ENCODE measurements around the gene KIRREL3. TPM values are rescaled to one million over a fixed set of nuclear protein-coding genes. Genes with fewer than 3 reads are reported as not detected.

KIRREL3 gene
- total RNA-seq, 1 donor from 2014 or later, result 0.38 TPM

- Mint-ChIP-seq H3K27ac (ENCODE audit: unreplicated experiment) (no peak overlapping the region), H3K4me1 (ENCODE audit: unreplicated experiment) (peaks cover 14% of the 10 kb centered on the region), H3K4me3 (ENCODE audit: unreplicated experiment) (peak overlapping the region; percentile 72), H3K27me3 (ENCODE audit: unreplicated experiment) (peaks cover 10% of the 10 kb centered on the region), H3K36me3 (ENCODE audit: low read depth, unreplicated experiment) (peaks cover 13% of the 10 kb centered on the region), H3K9me3 (ENCODE audit: unreplicated experiment) (no peaks in the 10 kb centered on the region)
- DNase-seq (ENCODE audit: low spot score), result no peak
- no peak for TF ChIP-seq CTCF (IDR thresholded peaks at IDR 0.05; ENCODE audit: unreplicated experiment)
These were observed 584.7 kb downstream of the KIRREL3 start for GRCh38 chr11:126415669-126416420.

GRCh38 chr11:126415128-126415527 lies 585.4 kb downstream of the KIRREL3 start:
- H3K9me3 Mint-ChIP-seq (ENCODE audit: unreplicated experiment), result no peaks in the 10 kb centered on the region
- peaks cover 15% of the 10 kb centered on the region for H3K36me3 Mint-ChIP-seq (ENCODE audit: low read depth, unreplicated experiment)
- H3K4me3 Mint-ChIP-seq (ENCODE audit: unreplicated experiment), result no peak overlapping the region
- peaks cover 14% of the 10 kb centered on the region for H3K4me1 Mint-ChIP-seq (ENCODE audit: unreplicated experiment)
- no peak overlapping the region for H3K27ac Mint-ChIP-seq (ENCODE audit: unreplicated experiment)
- DNase-seq (ENCODE audit: low spot score), result no peak
- TF ChIP-seq CTCF (IDR thresholded peaks at IDR 0.05; ENCODE audit: unreplicated experiment), result no peak
- H3K27me3 Mint-ChIP-seq (ENCODE audit: unreplicated experiment), result peaks cover 12% of the 10 kb centered on the region

- no peak for DNase-seq (ENCODE audit: low spot score)
- Mint-ChIP-seq H3K4me3 (ENCODE audit: unreplicated experiment) (no peak overlapping the region), H3K36me3 (ENCODE audit: low read depth, unreplicated experiment) (peaks cover 16% of the 10 kb centered on the region), H3K4me1 (ENCODE audit: unreplicated experiment) (peaks cover 10% of the 10 kb centered on the region), H3K27me3 (ENCODE audit: unreplicated experiment) (peaks cover 12% of the 10 kb centered on the region), H3K27ac (ENCODE audit: unreplicated experiment) (no peak overlapping the region), H3K9me3 (ENCODE audit: unreplicated experiment) (no peaks in the 10 kb centered on the region)
- TF ChIP-seq CTCF (IDR thresholded peaks at IDR 0.05; ENCODE audit: unreplicated experiment), result no peak
These were observed 586.0 kb downstream of the KIRREL3 start for GRCh38 chr11:126414615-126415014.

- no peak overlapping the region for H3K4me3 Mint-ChIP-seq (ENCODE audit: unreplicated experiment)
- peaks cover 10% of the 10 kb centered on the region for H3K4me1 Mint-ChIP-seq (ENCODE audit: unreplicated experiment)
- no peak for DNase-seq (ENCODE audit: low spot score)
- H3K9me3 Mint-ChIP-seq (ENCODE audit: unreplicated experiment), result no peaks in the 10 kb centered on the region
- no peak overlapping the region for H3K27ac Mint-ChIP-seq (ENCODE audit: unreplicated experiment)
- no peak for TF ChIP-seq CTCF (IDR thresholded peaks at IDR 0.05; ENCODE audit: unreplicated experiment)
- H3K27me3 Mint-ChIP-seq (ENCODE audit: unreplicated experiment), result peaks cover 15% of the 10 kb centered on the region
- H3K36me3 Mint-ChIP-seq (ENCODE audit: low read depth, unreplicated experiment), result peaks cover 23% of the 10 kb centered on the region
These were observed 586.6 kb downstream of the KIRREL3 start for GRCh38 chr11:126413843-126414405.

- H3K4me3 Mint-ChIP-seq (ENCODE audit: unreplicated experiment), result no peak overlapping the region
- H3K27ac Mint-ChIP-seq (ENCODE audit: unreplicated experiment), result no peak overlapping the region
- no peaks in the 10 kb centered on the region for H3K9me3 Mint-ChIP-seq (ENCODE audit: unreplicated experiment)
- no peak for TF ChIP-seq CTCF (IDR thresholded peaks at IDR 0.05; ENCODE audit: unreplicated experiment)
- H3K4me1 Mint-ChIP-seq (ENCODE audit: unreplicated experiment), result peaks cover 10% of the 10 kb centered on the region
- H3K27me3 Mint-ChIP-seq (ENCODE audit: unreplicated experiment), result peaks cover 15% of the 10 kb centered on the region
- no peak for DNase-seq (ENCODE audit: low spot score)
- H3K36me3 Mint-ChIP-seq (ENCODE audit: low read depth, unreplicated experiment), result peaks cover 25% of the 10 kb centered on the region
These were observed 587.1 kb downstream of the KIRREL3 start for GRCh38 chr11:126413426-126413825.
